Kidney tubule cell (primary cell): ENCODE results near the gene NUB1.

Experiments used
- DNase-seq: peaks from one replicate; pipeline ENCODE4 v3.0.0-alpha.2; 2018; ENCODE audit warnings: low spot score

The NUB1 gene

DNA sequence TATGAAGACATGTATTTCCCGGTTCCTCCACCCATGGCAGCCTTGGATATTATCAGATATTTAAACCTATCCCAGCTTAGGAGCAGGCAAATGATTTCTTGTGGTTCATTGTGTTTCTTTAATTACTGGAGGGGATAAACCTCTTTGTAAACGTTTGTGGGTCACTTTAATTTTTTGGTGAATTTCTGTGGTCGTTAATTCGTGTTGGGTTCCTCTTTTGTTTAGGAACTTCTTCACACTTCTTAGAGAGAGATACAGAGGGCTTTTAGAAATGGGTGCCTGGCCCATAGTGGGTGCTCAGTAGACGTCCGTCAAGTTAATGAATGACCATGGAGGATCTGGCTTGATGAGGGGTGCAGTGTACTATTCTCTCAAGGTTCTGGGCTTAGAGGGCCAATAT lies 27.2 kb upstream of the NUB1 start:
- DNase-seq, result no peak

- DNase-seq, result peak; percentile 63
Observed at GRCh38 chr7:151315038-151315655, 26.5 kb upstream of the NUB1 start.

- DNase-seq, result no peak
Observed at GRCh38 chr7:151316896-151317295, 24.7 kb upstream of the NUB1 start.

GRCh38 chr7:151317936-151318335 lies 23.7 kb upstream of the NUB1 start:
- no peak for DNase-seq

DNA sequence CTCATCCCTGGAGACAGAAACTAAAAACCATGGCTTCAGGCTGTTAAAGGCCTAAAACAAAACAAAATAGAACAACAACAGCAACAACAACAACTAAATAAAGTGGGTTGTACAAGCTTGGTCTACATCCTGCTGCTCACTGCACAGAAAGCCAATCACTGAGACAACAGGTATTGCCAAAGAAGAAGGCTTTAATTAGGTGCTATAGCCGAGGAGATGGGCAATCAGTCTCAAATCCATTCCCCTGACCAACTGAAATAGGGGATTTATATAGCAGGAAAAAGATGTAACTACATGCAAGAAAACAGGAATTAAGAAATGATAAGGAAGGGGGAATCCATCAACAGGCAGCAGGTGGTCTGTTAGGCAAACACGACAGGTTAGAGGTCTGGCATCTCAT lies 22.4 kb upstream of the NUB1 start:
- no peak for DNase-seq

GRCh38 chr7:151320263-151320845 lies 21.3 kb upstream of the NUB1 start:
- DNase-seq, result no peak

DNA sequence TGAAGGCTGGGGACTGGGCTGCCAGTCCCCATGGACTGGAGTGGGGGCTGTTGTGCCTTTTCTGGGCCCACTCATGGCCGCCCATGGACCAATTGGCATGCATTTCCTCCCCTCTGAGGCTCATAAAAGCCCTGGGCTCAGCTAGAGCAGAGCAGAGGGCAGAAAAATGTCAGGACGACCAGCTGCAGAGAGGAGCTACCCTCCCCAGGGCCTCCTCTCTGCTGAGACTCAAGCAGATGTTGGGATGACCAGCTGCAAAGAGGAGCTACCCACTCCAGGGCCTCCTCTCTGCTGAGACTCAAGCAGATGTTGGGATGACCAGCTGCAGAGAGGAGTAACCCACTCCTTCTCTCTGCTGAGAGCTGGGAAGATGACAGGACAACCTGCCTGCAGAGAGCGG lies 20.3 kb upstream of the NUB1 start:
- no peak for DNase-seq

DNA sequence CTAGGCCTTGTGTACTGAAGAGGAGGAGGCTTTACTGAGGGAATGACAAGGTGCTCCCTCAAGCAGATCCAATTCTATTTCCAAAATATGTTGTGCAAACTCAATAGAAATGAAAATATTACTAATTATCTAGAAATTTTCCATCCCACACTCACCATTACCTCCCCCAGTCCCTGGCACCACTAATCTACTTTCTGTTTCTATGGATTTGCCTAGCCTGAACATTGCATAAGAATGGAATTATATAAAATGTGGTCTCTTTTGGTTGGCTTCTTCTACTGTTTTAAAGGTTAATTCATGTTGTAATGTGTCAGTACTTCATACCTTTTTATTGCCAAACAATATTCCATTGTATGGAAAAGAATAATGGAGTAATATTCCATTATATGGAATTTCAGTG lies 18.7 kb upstream of the NUB1 start:
- DNase-seq, result no peak

DNA sequence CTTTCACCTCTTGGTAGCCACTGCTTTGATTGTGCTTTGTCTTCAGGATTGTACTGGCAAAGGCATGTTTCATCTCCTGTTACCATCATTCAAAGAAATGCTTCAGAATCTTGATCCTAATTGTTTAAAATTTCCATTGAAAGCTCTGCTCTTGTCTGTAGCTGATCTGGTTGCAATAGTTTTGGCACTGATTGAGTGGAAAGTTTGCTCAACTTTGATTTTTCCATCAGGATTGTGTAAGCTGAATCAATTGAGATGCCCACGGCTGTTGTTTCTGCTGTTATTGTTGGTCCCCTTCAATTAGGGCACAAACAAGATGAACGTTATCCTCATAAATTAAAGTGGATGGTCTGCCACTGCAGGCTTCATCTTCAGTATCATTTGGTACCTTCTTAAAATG lies 14.6 kb upstream of the NUB1 start:
- DNase-seq, result no peak

DNA sequence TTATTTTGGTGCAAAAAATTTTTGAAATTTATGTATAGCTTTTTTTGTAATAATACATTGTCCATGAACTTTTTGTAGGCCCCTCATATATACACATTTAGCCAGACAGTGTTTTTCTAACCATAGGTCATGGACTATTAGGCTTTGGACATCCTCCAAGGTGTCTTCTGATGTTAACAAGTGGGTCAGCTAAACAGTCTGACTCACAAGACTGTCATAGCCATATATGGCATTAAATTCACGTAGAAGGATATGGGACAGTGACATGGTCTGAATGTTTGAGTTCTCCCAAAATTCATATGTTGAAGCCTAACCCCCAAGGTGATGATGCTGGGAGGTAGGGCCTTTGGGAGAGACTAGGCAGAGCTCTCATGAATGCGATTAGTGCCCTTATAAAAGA lies 14.0 kb upstream of the NUB1 start:
- DNase-seq, result peak; percentile 82

- DNase-seq, result no peak
Observed at GRCh38 chr7:151330181-151330580, 11.4 kb upstream of the NUB1 start.

- no peak for DNase-seq
Observed at GRCh38 chr7:151330661-151331060, 11.0 kb upstream of the NUB1 start.

DNA sequence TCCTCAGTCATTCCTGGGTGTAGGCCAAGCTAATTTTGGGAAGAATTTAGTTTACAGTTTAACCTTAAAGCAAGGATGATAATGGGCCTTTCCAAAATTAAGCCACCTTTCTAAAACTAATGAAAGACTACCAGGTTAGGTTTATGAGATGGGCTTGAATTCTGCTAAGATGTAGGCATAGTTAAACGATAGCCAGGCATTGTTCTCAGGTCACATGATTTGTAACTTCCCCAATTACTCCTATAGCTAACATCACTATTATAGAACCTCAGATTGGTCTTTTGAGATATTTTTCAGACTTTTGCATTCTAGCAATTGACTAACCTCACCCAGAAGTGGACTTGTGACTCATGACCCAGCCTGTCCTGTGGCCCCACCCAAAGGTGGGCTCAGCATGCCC lies 7.0 kb upstream of the NUB1 start:
- DNase-seq, result no peak

DNA sequence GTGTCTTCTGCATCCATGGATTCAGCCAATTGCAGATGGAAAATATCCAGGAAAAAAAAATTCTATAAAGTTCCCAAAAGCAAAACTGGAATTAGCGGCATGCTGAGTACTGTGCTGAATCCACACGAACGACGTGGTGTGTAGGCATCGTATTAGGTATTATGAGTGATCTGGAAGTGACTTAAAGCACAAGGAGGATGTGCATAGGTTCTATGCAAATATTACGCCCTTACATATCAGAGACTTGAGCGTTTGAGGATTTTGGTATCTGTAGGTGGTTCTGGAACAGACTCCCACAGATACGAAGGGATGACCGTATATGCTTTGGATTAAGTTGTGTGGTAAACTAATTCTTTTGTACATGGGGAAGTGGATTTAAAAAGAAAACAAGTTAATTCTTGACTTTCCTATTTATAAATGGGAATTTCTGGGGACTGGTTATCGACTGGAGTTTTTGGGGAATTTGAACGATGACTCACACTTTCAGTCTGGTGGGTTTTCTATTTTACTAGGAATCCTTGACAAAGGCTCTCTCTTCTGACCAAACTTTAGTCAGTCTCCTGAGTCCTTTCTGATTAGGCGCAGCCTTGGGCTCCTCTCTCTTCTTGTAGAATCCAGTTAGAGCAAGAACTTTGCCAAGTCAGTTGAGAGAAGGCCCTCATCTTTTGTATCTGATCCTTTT lies 5.4 kb upstream of the NUB1 start:
- no peak for DNase-seq

GRCh38 chr7:151337346-151337745 lies 4.3 kb upstream of the NUB1 start:
- DNase-seq, result no peak

GRCh38 chr7:151338809-151339208 lies 2.8 kb upstream of the NUB1 start:
- DNase-seq, result no peak

GRCh38 chr7:151339651-151340382 lies 1.8 kb upstream of the NUB1 start:
- DNase-seq, result no peak

- DNase-seq, result no peak
Observed at GRCh38 chr7:151340794-151341356, 737 bp upstream of the NUB1 start.

DNA sequence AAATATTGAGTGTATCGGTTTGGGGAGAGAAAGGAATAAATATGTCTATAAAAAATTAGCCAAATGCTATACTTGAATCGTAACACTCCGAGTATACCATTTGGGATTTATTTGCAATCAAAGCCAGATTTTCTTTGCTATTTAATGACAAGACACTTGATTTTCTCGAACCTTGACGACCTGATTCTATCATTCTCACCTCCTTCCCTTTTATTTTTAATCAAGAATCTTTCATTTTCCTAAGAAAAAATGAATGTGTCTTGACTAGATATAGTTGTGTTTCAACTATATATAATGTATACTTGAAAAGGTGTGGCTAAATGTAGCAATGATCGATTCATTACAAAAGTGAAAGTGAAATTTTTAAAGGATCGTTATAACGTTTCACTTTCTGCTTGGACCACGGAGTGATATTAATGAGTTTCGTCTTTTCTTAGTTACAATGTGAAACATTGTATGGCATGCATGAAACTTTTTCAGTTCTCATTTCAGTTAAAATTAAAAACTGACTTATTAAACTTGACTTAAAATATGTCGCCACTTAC lies 562 bp downstream of the NUB1 start:
- peak; percentile 22 for DNase-seq

DNA sequence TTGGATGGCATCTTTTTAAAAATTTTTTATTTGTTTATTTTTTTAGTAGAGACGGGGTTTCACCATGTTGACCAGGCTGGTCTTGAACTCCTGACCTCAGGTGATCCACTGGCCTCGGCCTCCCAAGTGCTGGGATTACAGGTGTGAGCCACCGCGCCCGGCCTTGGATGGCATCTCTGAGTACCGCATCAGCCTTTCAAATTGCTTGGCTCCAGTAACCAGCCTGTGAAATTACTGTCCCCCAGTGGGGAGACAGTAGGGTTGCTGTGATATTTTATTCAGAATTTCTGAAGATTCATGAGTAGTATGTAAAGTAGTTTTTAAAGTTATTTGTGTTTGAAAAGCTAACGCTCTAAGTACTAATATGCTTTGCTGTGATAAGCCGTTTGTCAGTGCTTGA lies 1.2 kb downstream of the NUB1 start:
- no peak for DNase-seq

- DNase-seq, result no peak
Observed at GRCh38 chr7:151343516-151343915, 1.9 kb downstream of the NUB1 start.
